Measurements from ENCODE around the gene LYPLAL1. TPM values are rescaled to one million over a fixed set of nuclear protein-coding genes. Genes with fewer than 3 reads are reported as not detected.

The LYPLAL1 gene
- total RNA-seq, 1 donor from 2014 or later = 38.0 TPM

DNA sequence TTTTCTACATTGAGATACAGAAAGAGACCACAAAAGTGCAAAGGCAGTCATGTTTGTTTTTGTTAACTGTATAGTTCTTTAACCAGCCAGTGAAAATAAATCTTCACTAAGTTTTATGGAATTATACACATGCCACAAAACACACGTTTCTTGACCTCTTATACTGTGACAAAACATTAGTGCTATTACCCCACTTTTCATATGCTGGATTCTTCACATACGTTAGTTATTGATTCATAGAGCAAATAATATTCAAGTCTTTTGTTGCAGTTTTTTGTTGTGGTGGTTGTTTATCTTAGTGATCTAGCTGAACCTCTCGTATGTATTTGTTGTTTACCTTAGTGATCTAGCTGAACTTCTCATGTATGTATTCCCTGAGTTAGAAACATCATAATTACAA, 28.0 kb downstream of the LYPLAL1 start:
- CTCF ChIA-PET = no interaction called here
- peaks cover 3% of the 10 kb centered on the region for H3K4me1 Mint-ChIP-seq
- DNase-seq = no peak
- H3K27me3 Mint-ChIP-seq = no peaks in the 10 kb centered on the region
- TF ChIP-seq, protein P1, sequence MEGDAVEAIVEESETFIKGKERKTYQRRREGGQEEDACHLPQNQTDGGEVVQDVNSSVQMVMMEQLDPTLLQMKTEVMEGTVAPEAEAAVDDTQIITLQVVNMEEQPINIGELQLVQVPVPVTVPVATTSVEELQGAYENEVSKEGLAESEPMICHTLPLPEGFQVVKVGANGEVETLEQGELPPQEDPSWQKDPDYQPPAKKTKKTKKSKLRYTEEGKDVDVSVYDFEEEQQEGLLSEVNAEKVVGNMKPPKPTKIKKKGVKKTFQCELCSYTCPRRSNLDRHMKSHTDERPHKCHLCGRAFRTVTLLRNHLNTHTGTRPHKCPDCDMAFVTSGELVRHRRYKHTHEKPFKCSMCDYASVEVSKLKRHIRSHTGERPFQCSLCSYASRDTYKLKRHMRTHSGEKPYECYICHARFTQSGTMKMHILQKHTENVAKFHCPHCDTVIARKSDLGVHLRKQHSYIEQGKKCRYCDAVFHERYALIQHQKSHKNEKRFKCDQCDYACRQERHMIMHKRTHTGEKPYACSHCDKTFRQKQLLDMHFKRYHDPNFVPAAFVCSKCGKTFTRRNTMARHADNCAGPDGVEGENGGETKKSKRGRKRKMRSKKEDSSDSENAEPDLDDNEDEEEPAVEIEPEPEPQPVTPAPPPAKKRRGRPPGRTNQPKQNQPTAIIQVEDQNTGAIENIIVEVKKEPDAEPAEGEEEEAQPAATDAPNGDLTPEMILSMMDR (IDR thresholded peaks at IDR 0.05) = no peak
- H3K27ac Mint-ChIP-seq = no peak overlapping the region
- POLR2A ChIA-PET = interaction anchor here (1.4 kb wide), 1 partner anchor 12 kb away, joined by 4 read pairs; no protein-coding TSS in a partner anchor
- intact Hi-C loops (cut with micrococcal nuclease) = loop anchor here (2.0 to 5.0 kb wide), 2 partner anchors 13 to 64 kb away; no protein-coding TSS in a partner anchor
- no peak overlapping the region for H3K4me3 Mint-ChIP-seq
- no peaks in the 10 kb centered on the region for H3K9me3 Mint-ChIP-seq
- ATAC-seq (ENCODE audit: low read depth) = no peak
- H3K36me3 Mint-ChIP-seq (ENCODE audit: low read depth) = peaks cover 36% of the 10 kb centered on the region

DNA sequence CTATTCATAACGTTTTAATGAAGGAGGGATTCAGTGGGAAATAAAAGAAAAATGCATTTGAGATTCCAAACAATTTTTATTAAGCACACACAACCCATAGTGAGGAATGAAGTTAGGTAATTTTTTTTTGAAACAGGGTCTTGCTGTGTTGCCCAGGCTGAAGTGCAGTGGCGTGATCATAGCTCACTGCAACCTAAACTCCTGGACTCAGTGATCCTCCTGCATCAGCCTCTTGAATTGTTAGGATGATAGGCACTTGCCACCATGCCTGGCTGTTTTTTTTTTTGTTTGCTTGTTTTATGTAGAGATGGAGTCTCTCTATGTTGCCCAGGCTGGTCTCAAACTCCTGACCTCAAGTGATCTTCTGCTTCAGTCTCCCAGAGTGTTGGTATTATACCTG, 28.9 kb downstream of the LYPLAL1 start:
- Mint-ChIP-seq H3K4me3 (no peak overlapping the region), H3K9me3 (no peaks in the 10 kb centered on the region), H3K27me3 (no peaks in the 10 kb centered on the region), H3K27ac (no peak overlapping the region), H3K36me3 (ENCODE audit: low read depth) (peaks cover 27% of the 10 kb centered on the region), H3K4me1 (peaks cover 2% of the 10 kb centered on the region)
- DNase-seq (no peak), ATAC-seq (ENCODE audit: low read depth) (no peak)
- ChIA-PET CTCF (no interaction called here), POLR2A (interaction anchor here (1.4 kb wide), 1 partner anchor 13 kb away, joined by 4 read pairs; no protein-coding TSS in a partner anchor)
- intact Hi-C loops (cut with micrococcal nuclease) = loop anchor here (2.0 to 5.0 kb wide), 2 partner anchors 14 to 65 kb away; no protein-coding TSS in a partner anchor
- TF ChIP-seq, protein P1 (IDR thresholded peaks at IDR 0.05) = no peak

DNA sequence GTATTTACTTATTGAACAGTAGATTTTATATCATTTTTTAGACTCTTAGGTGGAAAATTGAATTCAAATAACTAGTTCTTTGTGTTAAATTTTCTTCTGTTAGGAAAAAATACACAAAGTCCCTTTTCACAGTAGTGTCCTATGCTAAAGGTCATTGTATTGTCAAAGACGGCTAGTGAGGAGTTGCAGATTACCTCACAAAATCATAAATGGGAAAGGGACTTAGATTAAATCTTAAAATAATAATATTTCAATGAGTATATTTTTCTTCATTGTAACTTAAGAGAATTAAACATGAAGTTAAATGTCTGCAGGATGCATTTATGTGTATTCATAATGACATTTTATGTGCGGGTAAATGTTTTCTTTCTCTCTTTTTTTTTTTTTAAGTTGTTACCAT, 32.7 kb downstream of the LYPLAL1 start:
- Mint-ChIP-seq H3K4me1 (peaks cover 2% of the 10 kb centered on the region), H3K4me3 (no peak overlapping the region), H3K9me3 (no peaks in the 10 kb centered on the region), H3K27me3 (no peaks in the 10 kb centered on the region), H3K36me3 (ENCODE audit: low read depth) (peaks cover 18% of the 10 kb centered on the region), H3K27ac (no peak overlapping the region)
- ChIA-PET POLR2A (interaction anchor here (0.7 kb wide), 1 partner anchor 18 kb away, joined by 4 read pairs; no protein-coding TSS in a partner anchor), CTCF (no interaction called here)
- intact Hi-C loops (cut with micrococcal nuclease) = no loop called here
- no peak for DNase-seq
- TF ChIP-seq, protein P1 (IDR thresholded peaks at IDR 0.05) = no peak
- ATAC-seq (ENCODE audit: low read depth) = no peak

DNA sequence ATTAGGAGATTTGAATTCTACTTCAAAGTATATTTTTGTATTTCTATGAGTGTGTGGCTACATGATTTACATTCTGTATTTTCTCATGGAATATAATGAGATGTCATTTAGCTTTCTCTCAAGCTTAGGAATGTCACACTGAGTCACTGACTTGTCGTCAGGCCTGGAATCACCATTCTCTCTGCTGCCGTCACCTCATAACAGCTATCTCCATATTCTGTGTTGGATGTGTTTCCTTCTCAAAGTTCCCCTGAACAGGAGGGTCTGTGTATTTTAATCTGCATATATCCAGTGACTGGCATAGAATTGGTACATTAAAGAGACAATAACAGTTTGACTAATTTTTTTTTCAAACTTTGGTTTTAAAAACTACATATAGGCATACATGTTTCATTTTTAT, 35.9 kb downstream of the LYPLAL1 start:
- ChIA-PET POLR2A (no interaction called here), CTCF (interaction anchor here (0.9 kb wide), 1 partner anchor 10 kb away, joined by 3 read pairs; no protein-coding TSS in a partner anchor)
- Mint-ChIP-seq H3K4me1 (no peaks in the 10 kb centered on the region), H3K27me3 (no peaks in the 10 kb centered on the region), H3K27ac (no peak overlapping the region), H3K36me3 (ENCODE audit: low read depth) (peaks cover 32% of the 10 kb centered on the region), H3K4me3 (no peak overlapping the region), H3K9me3 (no peaks in the 10 kb centered on the region)
- no peak for ATAC-seq (ENCODE audit: low read depth)
- TF ChIP-seq, protein P1 (IDR thresholded peaks at IDR 0.05) = no peak
- intact Hi-C loops (cut with micrococcal nuclease) = no loop called here
- DNase-seq = no peak

- no peaks in the 10 kb centered on the region for H3K9me3 Mint-ChIP-seq
- DNase-seq (no peak), ATAC-seq (ENCODE audit: low read depth) (no peak)
- H3K4me1 Mint-ChIP-seq = no peaks in the 10 kb centered on the region
- no peak overlapping the region for H3K27ac Mint-ChIP-seq
- peaks cover 35% of the 10 kb centered on the region for H3K36me3 Mint-ChIP-seq (ENCODE audit: low read depth)
- POLR2A ChIA-PET = no interaction called here
- H3K4me3 Mint-ChIP-seq = no peak overlapping the region
- intact Hi-C loops (cut with micrococcal nuclease) = no loop called here
- H3K27me3 Mint-ChIP-seq = no peaks in the 10 kb centered on the region
- CTCF ChIA-PET = interaction anchor here (0.9 kb wide), 1 partner anchor 10 kb away, joined by 3 read pairs; no protein-coding TSS in a partner anchor
- TF ChIP-seq, protein P1 (IDR thresholded peaks at IDR 0.05) = no peak
Measured at GRCh38 chr1:219210067-219210466, 36.4 kb downstream of the LYPLAL1 start.
